HG03039 (cell line): ENCODE data around the gene NOL11.
"Not testable (repeated sequence)": the region's sequence is repeated elsewhere in the genome, so short reads cannot be mapped to it uniquely, and the experiment has no call there.

Source experiments
- ATAC-seq: cut with Tn5 transposase; IDR thresholded peaks from one replicate; pipeline ENCODE4 v1.9.1; 2021; ENCODE audit warnings: mild to moderate bottlenecking, moderate library complexity; ENCODE audit not compliant: unreplicated experiment

The NOL11 gene

DNA sequence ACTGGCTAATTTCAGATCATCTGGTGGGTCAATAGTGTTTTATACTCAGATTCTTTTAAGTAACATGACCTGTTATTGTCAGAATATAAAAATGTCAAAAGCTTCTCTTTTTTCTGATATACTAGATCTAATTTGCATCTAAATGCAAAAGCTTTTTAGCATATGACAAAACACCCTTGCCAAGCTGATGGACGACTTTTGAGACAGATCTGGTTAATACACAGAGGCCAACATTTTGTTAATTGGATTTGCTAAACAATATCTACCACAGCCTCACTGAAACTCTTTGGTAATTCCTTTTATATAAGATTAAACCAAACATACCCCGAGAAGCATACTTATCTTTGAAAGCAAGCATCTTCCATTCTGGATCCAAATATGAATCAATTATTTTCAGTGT lies 10.3 kb upstream of the NOL11 start:
- no peak for ATAC-seq

GRCh38 chr17:67708378-67708777 lies 9.4 kb upstream of the NOL11 start:
- ATAC-seq, result no peak

DNA sequence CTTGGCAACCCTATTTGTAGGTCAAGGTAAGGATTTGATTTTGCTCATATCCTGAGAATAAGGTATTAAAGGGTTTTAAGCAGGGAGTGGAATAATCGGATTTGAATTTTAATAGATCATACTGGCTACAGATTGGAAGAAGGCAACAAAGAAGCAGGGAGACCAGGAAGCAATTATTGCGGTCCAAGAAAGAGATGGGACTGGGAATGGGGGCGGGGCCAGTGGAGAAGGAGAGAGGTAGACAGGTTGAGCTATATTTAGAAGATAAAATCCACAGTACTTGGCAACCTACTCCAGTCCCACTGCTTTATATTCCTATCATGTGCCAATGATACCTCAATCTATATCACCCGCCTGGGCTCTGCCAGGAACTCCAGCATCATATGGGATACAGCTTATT lies 5.8 kb upstream of the NOL11 start:
- no peak for ATAC-seq

- ATAC-seq, result no peak
These were observed 5.4 kb upstream of the NOL11 start for GRCh38 chr17:67712375-67712774.

DNA sequence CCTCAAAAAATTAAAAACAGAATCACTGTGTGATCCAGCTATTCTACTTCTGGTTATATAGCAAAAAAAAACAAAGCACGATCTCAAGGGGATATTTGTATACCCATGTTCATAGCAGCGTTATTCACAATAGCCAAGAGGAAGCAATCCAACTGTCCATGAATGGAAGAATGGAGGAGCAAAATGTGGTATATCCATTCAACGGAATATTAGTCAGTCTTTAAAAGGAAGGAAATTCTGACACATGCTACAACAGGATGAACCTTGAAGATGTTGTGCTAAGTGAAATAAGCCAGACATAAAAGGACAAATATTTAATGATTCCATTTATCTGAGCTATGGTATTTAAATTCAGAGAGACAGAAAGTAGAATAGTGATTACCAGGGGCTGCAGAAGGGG lies 4.6 kb upstream of the NOL11 start:
- ATAC-seq, result no peak

GRCh38 chr17:67716405-67716798 lies 1.3 kb upstream of the NOL11 start:
- no peak for ATAC-seq

GRCh38 chr17:67717192-67717623 lies 528 bp upstream of the NOL11 start:
- no peak for ATAC-seq

DNA sequence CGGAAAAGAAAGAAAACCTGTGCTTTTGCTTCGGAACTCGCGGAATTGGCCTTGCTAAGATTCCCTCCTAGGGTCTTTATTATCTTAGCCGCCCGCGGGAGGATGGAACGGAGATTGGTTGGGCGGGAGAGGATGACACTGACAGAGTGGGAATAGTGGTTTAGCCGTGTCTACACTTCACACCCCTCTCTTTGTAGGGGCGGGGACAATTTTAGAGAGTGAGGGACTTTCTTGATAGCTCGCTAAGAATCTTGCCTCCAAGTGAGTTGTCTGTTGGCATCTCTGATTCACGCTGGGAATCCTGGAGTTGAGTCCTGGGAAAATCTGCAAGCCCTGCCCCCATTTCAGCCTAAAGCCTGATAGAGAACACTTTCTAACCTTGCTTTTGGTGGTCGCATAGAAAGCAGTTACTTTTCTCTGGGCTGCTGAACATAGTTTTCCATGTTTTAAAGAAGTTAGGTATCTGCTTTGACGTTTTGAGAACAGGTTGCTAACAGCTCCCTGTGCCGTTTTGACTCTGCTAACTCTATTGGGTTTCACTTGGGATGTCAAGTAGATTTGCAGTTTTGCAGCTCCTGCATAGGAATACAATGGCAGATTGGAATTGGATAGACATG lies 697 bp downstream of the NOL11 start:
- ATAC-seq, result no peak

DNA sequence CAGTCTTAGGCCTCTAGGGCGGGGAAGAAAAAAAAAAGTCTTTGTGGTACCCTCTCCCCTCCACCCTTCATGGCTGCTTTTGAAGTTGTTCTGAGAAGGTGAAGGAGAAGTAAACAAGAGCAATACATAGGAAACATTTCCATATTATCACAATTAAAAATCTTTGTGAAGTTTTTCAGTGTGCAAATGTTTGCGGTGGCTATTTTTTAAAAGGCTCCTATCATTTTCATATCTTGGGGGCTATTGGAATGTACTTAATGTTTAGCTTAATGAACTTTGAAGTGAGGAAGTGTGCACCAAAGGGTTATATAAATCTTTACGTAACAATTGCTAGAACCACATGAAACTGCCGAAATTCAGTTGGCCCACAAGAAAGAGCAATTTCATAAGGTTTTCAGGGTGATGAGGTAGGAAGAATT lies 7.6 kb downstream of the NOL11 start:
- ATAC-seq, result no peak

DNA sequence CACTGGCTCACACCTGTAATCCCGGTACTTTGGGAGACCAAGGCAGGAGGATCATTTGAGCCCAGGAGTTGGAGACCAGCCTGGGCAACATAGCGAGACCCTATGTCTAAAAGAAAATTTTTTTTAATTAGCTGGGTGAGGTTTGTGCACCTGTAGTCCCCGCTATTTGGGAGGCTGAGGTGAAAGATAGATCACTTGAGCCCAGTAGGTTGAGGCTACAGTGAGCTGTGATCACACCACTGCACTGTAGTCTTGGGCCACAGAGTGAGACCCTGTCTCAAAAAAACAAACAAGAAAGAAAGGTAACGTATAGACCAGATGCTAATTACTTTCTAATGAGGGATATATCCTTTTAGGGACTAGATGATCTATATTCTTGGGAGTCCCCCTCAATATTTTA lies 8.1 kb downstream of the NOL11 start:
- no peak for ATAC-seq

DNA sequence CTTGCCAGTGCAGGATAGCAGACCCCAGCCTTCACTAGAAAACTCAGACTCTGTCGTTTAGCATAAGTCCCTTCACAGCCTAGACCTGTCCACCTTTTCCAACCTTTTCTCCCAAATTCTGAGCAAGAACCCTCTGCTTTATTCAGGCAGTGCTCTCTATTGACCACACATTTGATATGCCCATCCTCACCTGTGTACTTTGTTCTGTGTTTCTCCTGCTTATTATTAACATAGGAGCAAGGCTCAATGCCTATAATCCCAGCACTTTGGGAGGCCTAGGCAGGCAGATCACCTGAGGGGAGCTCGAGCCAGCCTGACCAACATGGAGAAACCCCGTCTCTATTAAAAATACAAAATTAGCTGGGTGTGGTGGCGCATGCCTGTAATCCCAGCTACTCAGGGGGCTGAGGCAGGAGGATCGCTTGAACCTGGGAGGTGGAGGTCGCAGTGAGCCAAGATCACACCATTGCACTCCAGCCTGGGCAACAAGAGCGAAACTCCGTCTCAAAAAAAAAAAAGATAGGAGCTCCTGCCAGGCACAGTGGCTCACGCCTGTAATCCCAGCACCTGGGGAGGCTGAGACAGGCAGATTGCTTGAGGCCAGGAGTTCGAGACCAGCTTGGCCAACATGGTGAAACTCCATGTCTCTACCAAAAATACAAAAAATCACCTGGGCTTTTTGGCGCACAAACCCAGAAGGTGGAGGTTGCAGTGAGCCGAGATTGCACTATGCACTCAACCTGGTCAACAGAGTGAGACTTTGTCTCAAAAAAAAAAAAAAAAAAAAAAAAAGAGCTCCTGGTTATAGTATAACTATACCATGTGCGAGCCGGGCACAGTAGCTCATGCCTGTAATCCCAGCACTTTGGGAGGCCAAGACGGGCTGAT lies 9.7 kb downstream of the NOL11 start:
- not testable (repeated sequence) for ATAC-seq

DNA sequence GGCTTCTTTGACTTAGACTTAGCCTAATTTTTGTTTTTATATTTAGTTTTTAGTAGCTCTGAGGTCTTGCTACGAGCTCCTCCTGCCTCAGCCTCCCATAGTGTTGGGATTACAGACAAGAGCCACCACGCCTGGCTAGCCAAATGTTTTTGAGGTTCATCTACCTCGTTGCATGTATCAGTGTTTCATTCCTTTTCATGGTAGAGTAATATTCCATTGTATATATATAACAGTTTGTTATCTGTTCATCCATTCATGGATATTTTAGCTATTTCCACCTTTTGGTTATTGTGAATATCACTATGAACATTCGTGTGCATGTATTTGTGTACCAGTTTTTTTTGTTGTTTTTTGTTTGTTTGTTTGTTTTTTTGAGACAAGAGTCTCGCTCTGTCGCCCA lies 12.2 kb downstream of the NOL11 start:
- ATAC-seq, result no peak

DNA sequence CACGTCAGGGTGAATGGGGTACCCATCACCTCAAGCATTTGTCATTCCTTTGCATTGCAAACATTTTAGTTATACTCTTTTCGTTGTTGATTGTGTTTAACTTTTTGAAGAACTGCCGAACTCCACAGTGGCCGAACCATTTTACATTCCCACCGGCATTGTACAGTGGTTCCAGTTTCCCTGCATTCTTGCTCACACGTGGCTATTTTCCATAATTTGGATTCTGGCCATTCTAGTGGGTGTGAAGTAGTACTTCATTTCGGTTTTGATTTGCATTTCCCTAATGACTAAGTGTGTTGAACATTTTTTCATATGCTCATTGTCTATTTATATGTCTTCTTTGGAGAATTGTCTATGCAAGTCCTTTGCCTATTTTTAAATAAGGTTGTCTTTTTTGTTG lies 13.0 kb downstream of the NOL11 start:
- no peak for ATAC-seq

DNA sequence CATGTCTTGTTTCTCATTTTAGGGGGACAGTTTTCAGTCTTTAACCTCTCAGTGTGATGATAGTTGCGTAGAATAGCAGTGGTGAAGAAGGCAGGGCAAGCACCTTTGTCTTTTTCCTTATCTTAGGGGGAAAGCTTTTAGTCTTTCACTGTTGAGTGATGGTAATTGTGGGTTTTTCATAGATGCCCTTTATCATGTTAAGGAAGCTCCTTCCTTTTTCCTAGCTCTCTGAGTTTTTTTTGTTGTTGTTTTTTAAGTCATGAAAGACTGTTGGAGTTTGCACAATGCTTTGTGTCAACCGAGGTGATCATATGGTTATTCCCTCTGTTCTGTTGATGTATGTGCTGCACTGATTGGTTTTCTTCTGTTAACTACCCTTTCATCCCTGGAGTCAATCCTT lies 15.7 kb downstream of the NOL11 start:
- no peak for ATAC-seq

DNA sequence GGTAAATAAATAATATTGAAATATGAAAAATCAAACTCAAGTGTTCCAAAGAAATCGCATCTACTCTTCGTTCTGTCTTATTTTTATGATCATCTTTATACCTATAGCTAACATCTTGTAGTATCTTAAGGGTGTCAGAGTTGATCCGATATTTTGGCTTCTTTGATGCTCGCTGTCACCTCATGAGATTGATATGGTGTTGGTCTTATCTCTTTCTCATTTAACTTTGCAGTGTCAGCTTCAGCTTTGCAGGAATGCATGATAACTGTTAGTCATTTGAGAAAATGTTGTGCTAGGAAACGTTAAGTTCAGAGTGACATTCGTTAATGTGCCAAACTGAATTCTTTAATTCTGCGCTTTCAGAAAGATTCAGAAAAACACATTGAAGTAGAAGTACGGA lies 19.4 kb downstream of the NOL11 start:
- ATAC-seq, result no peak

DNA sequence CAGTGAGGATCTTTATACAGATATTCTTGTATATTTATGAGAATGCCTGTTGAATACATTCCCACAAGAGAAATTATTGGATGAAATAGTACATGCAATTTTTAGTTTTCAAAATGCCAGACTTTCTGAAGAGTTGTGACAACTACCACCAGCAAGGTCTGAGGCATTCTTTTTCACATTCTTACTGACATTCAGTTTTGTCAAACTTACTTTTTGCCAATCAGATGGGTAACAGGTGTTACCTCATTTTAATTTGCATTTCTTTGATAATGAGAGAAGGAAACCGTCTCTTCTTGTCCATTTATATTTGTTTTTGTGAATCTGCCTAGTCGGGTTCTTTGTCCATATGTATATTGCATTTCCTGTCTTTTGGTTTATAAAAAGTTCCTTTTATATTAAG lies 24.3 kb downstream of the NOL11 start:
- no peak for ATAC-seq

- ATAC-seq, result no peak
These were observed 29.2 kb downstream of the NOL11 start for GRCh38 chr17:67746704-67747571.

- no peak for ATAC-seq
These were observed 30.0 kb downstream of the NOL11 start for GRCh38 chr17:67747681-67748235.

- no peak for ATAC-seq
These were observed 32.3 kb downstream of the NOL11 start for GRCh38 chr17:67750067-67750466.

DNA sequence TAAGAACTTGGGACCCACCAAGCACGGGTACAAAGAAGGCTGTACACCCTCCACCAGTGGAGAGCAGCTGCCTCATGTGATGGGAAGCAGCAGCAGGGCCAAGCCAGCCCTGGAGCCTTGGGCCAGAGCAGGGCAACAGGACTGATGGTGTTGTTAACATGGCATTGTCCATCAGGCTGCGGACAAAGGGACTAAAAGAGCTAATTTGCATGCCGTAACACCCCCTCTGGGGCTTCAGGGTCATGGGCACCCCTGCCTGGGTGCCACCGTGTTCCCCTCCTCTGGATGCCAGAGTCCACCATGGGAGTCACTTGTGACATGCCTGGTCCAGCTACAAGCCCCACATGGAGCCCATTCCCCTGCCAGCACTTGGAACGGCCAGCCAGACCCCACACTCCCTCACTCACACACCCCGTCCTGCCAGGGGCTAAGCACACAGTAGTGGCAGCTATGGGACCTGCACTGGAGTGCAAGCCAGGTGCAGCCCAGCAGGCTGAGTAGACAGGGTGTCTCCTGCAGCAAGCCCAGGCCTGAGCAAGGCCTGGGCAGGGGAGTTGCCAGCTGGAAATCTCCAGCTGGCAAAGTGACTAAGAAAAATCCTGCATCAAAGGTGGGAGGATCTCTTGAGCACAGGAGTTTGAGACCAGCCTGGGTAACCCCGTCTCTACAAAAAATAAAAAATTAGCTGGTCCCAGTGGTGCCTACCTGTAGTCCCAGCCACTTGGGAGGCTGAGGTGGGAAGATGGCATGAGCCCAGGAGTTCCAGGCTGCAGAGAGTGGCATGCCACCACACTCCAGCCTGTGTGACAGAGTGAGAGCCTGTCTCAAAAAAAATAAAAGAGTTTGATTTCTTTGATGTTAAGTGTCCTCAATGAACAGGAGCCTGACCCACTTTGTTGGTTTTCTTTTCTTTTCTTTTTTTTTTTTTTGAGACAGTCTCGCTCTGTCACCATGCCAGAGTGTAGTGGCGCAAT lies 33.7 kb downstream of the NOL11 start:
- ATAC-seq, result no peak
